Measurements from ENCODE around the gene DRC3. TPM values are rescaled to one million over a fixed set of nuclear protein-coding genes. Genes with fewer than 3 reads are reported as not detected.

Gene DRC3
- total RNA-seq, 1 experiment from 2014 or later: 2.4 TPM

DNA sequence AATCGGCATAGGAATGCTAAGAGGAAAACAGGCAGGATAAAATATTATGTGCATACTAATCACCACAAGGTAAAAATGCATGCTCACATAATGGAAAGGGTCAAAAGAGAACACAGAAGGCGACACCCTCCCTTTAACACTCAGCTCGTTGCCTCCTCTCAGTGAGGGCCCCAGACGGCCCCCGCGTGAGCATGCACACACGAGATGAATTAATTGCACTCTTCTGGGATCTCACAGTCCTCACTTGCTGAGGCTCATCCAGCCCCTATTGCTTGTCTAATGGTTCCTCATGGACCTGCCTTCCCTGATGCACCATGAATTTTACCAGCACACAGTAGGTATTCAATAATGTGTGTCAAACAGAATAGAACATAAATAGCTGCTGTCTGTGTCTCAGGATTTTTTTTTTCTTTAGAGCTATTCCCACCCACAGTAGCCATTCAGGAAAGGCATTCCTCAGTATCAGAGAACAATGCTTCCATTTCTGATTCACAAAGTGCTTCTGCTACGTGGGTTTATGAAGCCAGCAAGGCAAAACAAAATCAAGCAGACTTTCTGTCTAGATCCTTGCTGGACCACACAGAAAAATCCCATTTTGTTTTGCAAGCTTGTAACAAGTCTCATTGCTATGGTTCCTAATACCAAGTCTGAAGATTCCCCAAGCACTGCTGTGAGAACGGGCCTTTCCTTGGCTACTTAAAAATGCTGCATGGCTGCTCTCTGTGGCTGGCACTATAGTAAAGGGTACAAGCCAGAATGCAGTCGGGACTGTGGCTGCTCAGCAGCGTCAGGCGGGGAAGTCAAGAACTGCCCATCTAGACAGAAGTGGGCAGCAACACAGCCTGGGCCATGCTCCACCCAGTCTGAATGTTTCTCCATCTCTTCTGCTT is 44.0 kb upstream of the DRC3 start:
- intact Hi-C loops (cut with micrococcal nuclease): no loop called here
- RAD21 ChIA-PET (ENCODE audit: low non-redundant PET in 1 of 2, low total read pairs in 2 of 2, uncharacterized antibody in 2 of 2, unreplicated experiment in 2 of 2): no interaction called here
- Histone ChIP-seq H4K20me1 (ENCODE audit: insufficient read depth) (no peaks in the 10 kb centered on the region), H3K4me3 (replicated peaks in 1 of 2; ENCODE audit: low read depth in 1 of 2, low read length in 2 of 2) (no peak overlapping the region), H3K4me1 (ENCODE audit: control insufficient read depth in 1 of 2, insufficient read depth in 2 of 2, low read length in 2 of 2) (peaks cover 19 to 24% of the 10 kb centered on the region in 2 experiments), H3K9me2 (ENCODE audit: insufficient read depth) (no peaks in the 10 kb centered on the region), H3K4me2 (ENCODE audit: low read length) (no peak overlapping the region), H3K36me3 (ENCODE audit: control insufficient read depth in 1 of 2, insufficient read depth in 2 of 2, low read length in 2 of 2) (no peaks in the 10 kb centered on the region), H3K9ac (ENCODE audit: low read length) (no peak overlapping the region), H2AFZ (ENCODE audit: low read depth, low read length, poor library complexity, severe bottlenecking) (no peak overlapping the region), H3K27me3 (ENCODE audit: insufficient read depth, low read length) (no peaks in the 10 kb centered on the region), H3K27ac (ENCODE audit: low read depth, low read length) (no peak overlapping the region), H3K9me3 (ENCODE audit: control insufficient read depth in 1 of 2, insufficient read depth in 1 of 2, low read depth in 1 of 2, low read length in 2 of 2) (no peaks in the 10 kb centered on the region), H3K79me2 (ENCODE audit: insufficient read depth, low read length) (no peaks in the 10 kb centered on the region)
- DNase-seq (ENCODE audit: low read depth, low spot score): no peak
- CTCF ChIA-PET: interaction anchor here (2.7 kb wide), 1 partner anchor 9 kb away, joined by 11 read pairs; no protein-coding TSS in a partner anchor
- TF ChIP-seq EZH2phosphoT487 (IDR thresholded peaks at IDR 0.05; ENCODE audit: borderline replicate concordance): no peak
- TF ChIP-seq SP1 (IDR thresholded peaks at IDR 0.05; ENCODE audit: low read depth): no peak
- ATAC-seq: no peak; the same call in 1 of the 2 replicates
- no TSS peak for BruUV-seq (replicated peaks)
- POLR2A ChIA-PET: no interaction called here

DNA sequence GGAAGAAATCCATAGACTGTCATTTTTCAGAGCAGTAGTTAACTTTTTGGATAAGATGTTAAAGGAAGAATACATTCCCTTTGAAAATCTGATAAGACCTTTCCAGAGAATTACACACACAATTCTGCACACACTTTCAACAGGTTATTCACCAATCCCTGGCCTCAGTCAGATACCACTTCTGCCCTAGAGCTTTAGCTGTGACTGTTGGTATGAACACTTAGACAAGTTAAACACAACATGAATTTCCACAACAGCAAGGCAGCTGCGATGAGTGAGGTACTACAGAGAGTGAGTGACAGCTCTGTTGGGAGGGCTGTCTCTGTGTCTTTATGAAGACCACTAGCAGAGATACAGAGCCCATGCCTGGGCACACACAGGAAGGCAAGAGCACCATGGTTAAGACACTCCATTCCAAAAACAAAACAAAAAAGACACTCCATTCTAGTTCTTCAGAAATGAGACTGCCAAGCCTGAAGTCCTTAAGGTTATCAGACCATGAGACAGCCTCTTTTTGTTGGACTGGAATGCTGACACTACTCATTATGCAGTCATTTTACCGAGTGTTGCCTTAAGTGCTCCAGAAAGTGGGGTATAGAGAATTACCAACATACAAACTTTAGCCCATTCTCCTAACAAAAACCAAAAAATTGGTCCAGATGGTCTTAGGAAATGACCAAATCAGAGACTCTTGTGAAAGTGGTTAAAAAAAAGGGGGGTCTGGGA is 42.8 kb upstream of the DRC3 start:
- Histone ChIP-seq H3K79me2 (ENCODE audit: insufficient read depth, low read length) (no peaks in the 10 kb centered on the region), H3K4me3 (replicated peaks in 1 of 2; ENCODE audit: low read depth in 1 of 2, low read length in 2 of 2) (no peak overlapping the region), H3K9me2 (ENCODE audit: insufficient read depth) (no peaks in the 10 kb centered on the region), H3K9me3 (ENCODE audit: control insufficient read depth in 1 of 2, insufficient read depth in 1 of 2, low read depth in 1 of 2, low read length in 2 of 2) (no peaks in the 10 kb centered on the region), H2AFZ (ENCODE audit: low read depth, low read length, poor library complexity, severe bottlenecking) (no peak overlapping the region), H3K27me3 (ENCODE audit: insufficient read depth, low read length) (no peaks in the 10 kb centered on the region), H3K4me2 (ENCODE audit: low read length) (no peak overlapping the region), H3K4me1 (ENCODE audit: control insufficient read depth in 1 of 2, insufficient read depth in 2 of 2, low read length in 2 of 2) (peaks cover 9 to 18% of the 10 kb centered on the region in 2 experiments), H4K20me1 (ENCODE audit: insufficient read depth) (no peaks in the 10 kb centered on the region), H3K36me3 (ENCODE audit: control insufficient read depth in 1 of 2, insufficient read depth in 2 of 2, low read length in 2 of 2) (no peaks in the 10 kb centered on the region), H3K27ac (ENCODE audit: low read depth, low read length) (no peak overlapping the region), H3K9ac (ENCODE audit: low read length) (no peak overlapping the region)
- ChIA-PET RAD21 (ENCODE audit: low non-redundant PET in 1 of 2, low total read pairs in 2 of 2, uncharacterized antibody in 2 of 2, unreplicated experiment in 2 of 2) (no interaction called here), POLR2A (no interaction called here), CTCF (interaction anchor here (2.7 kb wide), 1 partner anchor 11 kb away, joined by 11 read pairs; no protein-coding TSS in a partner anchor)
- ATAC-seq (no peak), DNase-seq (ENCODE audit: low read depth, low spot score) (no peak)
- intact Hi-C loops (cut with micrococcal nuclease): no loop called here
- no TSS peak for BruUV-seq (replicated peaks)
- TF ChIP-seq, protein P1, sequence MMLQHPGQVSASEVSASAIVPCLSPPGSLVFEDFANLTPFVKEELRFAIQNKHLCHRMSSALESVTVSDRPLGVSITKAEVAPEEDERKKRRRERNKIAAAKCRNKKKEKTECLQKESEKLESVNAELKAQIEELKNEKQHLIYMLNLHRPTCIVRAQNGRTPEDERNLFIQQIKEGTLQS (IDR thresholded peaks at IDR 0.05): no peak
- TF ChIP-seq JUND (IDR thresholded peaks at IDR 0.05) (no peak), CBX3 (IDR thresholded peaks at IDR 0.05; ENCODE audit: low read depth) (no peak), EZH2 (IDR thresholded peaks at IDR 0.05) (no peak), SP1 (IDR thresholded peaks at IDR 0.05; ENCODE audit: low read depth) (no peak), YY1 (IDR thresholded peaks at IDR 0.05; ENCODE audit: extremely low read depth, insufficient replicate concordance, low read depth, low read length) (no peak), TCF7L2 (IDR thresholded peaks at IDR 0.05; ENCODE audit: borderline replicate concordance, extremely low read depth, insufficient read depth, insufficient read length) (no peak), SRF (IDR thresholded peaks at IDR 0.05; ENCODE audit: low read depth) (no peak), POLR2A (IDR thresholded peaks at IDR 0.05; ENCODE audit: borderline replicate concordance, extremely low read depth, insufficient read depth, insufficient read length) (no peak), SIN3A (IDR thresholded peaks at IDR 0.05; ENCODE audit: low read depth) (no peak), EZH2phosphoT487 (IDR thresholded peaks at IDR 0.05; ENCODE audit: borderline replicate concordance) (no peak)
- TF ChIP-seq, protein P2, sequence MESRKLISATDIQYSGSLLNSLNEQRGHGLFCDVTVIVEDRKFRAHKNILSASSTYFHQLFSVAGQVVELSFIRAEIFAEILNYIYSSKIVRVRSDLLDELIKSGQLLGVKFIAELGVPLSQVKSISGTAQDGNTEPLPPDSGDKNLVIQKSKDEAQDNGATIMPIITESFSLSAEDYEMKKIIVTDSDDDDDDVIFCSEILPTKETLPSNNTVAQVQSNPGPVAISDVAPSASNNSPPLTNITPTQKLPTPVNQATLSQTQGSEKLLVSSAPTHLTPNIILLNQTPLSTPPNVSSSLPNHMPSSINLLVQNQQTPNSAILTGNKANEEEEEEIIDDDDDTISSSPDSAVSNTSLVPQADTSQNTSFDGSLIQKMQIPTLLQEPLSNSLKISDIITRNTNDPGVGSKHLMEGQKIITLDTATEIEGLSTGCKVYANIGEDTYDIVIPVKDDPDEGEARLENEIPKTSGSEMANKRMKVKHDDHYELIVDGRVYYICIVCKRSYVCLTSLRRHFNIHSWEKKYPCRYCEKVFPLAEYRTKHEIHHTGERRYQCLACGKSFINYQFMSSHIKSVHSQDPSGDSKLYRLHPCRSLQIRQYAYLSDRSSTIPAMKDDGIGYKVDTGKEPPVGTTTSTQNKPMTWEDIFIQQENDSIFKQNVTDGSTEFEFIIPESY (IDR thresholded peaks at IDR 0.05; ENCODE audit: extremely low read depth, insufficient replicate concordance, low read length): no peak
- TF ChIP-seq, protein P3, sequence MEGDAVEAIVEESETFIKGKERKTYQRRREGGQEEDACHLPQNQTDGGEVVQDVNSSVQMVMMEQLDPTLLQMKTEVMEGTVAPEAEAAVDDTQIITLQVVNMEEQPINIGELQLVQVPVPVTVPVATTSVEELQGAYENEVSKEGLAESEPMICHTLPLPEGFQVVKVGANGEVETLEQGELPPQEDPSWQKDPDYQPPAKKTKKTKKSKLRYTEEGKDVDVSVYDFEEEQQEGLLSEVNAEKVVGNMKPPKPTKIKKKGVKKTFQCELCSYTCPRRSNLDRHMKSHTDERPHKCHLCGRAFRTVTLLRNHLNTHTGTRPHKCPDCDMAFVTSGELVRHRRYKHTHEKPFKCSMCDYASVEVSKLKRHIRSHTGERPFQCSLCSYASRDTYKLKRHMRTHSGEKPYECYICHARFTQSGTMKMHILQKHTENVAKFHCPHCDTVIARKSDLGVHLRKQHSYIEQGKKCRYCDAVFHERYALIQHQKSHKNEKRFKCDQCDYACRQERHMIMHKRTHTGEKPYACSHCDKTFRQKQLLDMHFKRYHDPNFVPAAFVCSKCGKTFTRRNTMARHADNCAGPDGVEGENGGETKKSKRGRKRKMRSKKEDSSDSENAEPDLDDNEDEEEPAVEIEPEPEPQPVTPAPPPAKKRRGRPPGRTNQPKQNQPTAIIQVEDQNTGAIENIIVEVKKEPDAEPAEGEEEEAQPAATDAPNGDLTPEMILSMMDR (IDR thresholded peaks at IDR 0.05 in 2 of 3, conservative IDR thresholded peaks at IDR 0.05 in 1 of 3; ENCODE audit: borderline replicate concordance in 1 of 3, insufficient read depth in 1 of 3, low read depth in 2 of 3, low read length in 2 of 3): no peak

Measured in HCT116 (cell line).